MM.1S (cell line): ENCODE data around the gene EPB42.

Experiments
- DNase-seq: peaks from one replicate; pipeline ENCODE4 v3.0.0-alpha.2; 2015
- H2AFZ ChIP-seq: fragments of 300-600 bp; sonication (generic); 2 replicates; pipeline ENCODE4 v1.6.0; 2016; ENCODE audit warnings: antibody characterized with exemption, low read length
- H3F3A ChIP-seq: fragments of 300-600 bp; sonication (generic); 2 replicates; pipeline ENCODE4 v1.6.1; 2016; ENCODE audit warnings: mild to moderate bottlenecking, antibody characterized with exemption, low read length, moderate library complexity, mixed read lengths; ENCODE audit not compliant: insufficient read depth
- H3K27ac ChIP-seq: fragments of 300-600 bp; sonication (generic); 2 replicates; pipeline ENCODE4 v1.5.1; 2016; ENCODE audit warnings: mild to moderate bottlenecking, low read length
- H3K27me3 ChIP-seq: fragments of 300-600 bp; sonication (generic); replicated peaks from 2 replicates; pipeline ENCODE4 v1.6.0; 2016; ENCODE audit warnings: low read length; ENCODE audit not compliant: insufficient read depth
- H3K36me3 ChIP-seq: fragments of 300-600 bp; sonication (generic); replicated peaks from 2 replicates; pipeline ENCODE4 v1.6.1; 2016; ENCODE audit warnings: mild to moderate bottlenecking, low read length, mixed read lengths; ENCODE audit not compliant: insufficient read depth
- H3K4me1 ChIP-seq: fragments of 300-600 bp; sonication (generic); 2 replicates; pipeline ENCODE4 v1.6.1; 2016; ENCODE audit warnings: low read length, mixed read lengths
- H3K4me2 ChIP-seq: fragments of 300-600 bp; sonication (generic); 2 replicates; pipeline ENCODE4 v1.6.0; 2016; ENCODE audit warnings: low read depth, low read length
- H3K4me3 ChIP-seq: fragments of 300-600 bp; sonication (generic); 2 replicates; pipeline ENCODE4 v1.5.1; 2016; ENCODE audit warnings: low read length, mixed read lengths
- H3K79me2 ChIP-seq: fragments of 300-600 bp; sonication (generic); 2 replicates; pipeline ENCODE4 v1.6.1; 2016; ENCODE audit warnings: mixed run types, low read length, mixed read lengths
- H3K9ac ChIP-seq: fragments of 300-600 bp; sonication (generic); 2 replicates; pipeline ENCODE4 v1.6.1; 2016; ENCODE audit warnings: low read length, mixed read lengths
- H3K9me2 ChIP-seq: fragments of 300-600 bp; sonication (generic); replicated peaks from 2 replicates; pipeline ENCODE4 v1.6.1; 2016; ENCODE audit warnings: mild to moderate bottlenecking, low read length, mixed read lengths; ENCODE audit not compliant: insufficient read depth
- H3K9me3 ChIP-seq: fragments of 300-600 bp; sonication (generic); replicated peaks from 2 replicates; pipeline ENCODE4 v1.6.1; 2016; ENCODE audit warnings: mild to moderate bottlenecking, low read length, mixed read lengths; ENCODE audit not compliant: insufficient read depth
- H4K20me1 ChIP-seq: fragments of 300-600 bp; sonication (generic); 2 replicates; pipeline ENCODE4 v1.6.1; 2016; ENCODE audit warnings: mild to moderate bottlenecking, low read length, moderate library complexity, mixed read lengths; ENCODE audit not compliant: insufficient read depth
- EZH2 ChIP-seq: fragments of 300-600 bp; sonication (generic); optimal IDR thresholded peaks from 2 replicates; pipeline ENCODE3; 2017; ENCODE audit warnings: low read depth, mild to moderate bottlenecking, antibody characterized with exemption, low read length, mixed read lengths
- EZH2phosphoT487 ChIP-seq: fragments of 300-600 bp; sonication (generic); IDR thresholded peaks from 2 replicates; pipeline ENCODE4 v1.6.1; 2018; ENCODE audit warnings: antibody characterized with exemption, low read length
- TF ChIP-seq, protein P1 (sequence below): fragments of 300-600 bp; sonication (generic); IDR thresholded peaks from 2 replicates; pipeline ENCODE4 v1.5.1; 2016; ENCODE audit warnings: antibody characterized with exemption, low read length, mixed read lengths

The EPB42 gene

DNA sequence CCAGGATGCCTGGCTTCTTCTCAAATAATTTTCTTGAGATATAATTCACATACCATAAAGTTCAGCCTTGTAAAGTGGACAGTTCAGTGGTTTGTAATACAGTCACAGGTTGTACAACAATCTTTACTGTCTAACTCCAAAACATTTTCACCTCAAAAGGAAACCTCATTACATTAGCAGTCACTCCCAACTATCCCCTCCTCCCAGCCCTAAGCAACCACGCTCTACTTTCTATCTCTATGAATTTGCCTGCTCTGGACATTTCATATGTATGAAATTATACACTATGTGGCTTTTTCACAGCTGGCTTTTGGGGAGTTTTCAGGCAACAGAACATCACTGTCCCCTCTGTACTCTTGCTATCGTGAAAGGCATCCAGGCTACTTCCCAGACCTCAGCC is 28.4 kb upstream of the EPB42 start:
- DNase-seq, result no peak
- Histone ChIP-seq H3K27ac (no peak overlapping the region), H3K27me3 (no peaks in the 10 kb centered on the region), H4K20me1 (no peaks in the 10 kb centered on the region), H3K4me1 (peaks cover 13% of the 10 kb centered on the region), H3K9me2 (no peaks in the 10 kb centered on the region), H3K4me2 (no peak overlapping the region), H3F3A (peaks cover 9% of the 10 kb centered on the region), H3K9ac (no peak overlapping the region), H2AFZ (no peak overlapping the region), H3K9me3 (no peaks in the 10 kb centered on the region), H3K4me3 (no peak overlapping the region), H3K79me2 (no peaks in the 10 kb centered on the region), H3K36me3 (no peaks in the 10 kb centered on the region)
- TF ChIP-seq, protein P1, sequence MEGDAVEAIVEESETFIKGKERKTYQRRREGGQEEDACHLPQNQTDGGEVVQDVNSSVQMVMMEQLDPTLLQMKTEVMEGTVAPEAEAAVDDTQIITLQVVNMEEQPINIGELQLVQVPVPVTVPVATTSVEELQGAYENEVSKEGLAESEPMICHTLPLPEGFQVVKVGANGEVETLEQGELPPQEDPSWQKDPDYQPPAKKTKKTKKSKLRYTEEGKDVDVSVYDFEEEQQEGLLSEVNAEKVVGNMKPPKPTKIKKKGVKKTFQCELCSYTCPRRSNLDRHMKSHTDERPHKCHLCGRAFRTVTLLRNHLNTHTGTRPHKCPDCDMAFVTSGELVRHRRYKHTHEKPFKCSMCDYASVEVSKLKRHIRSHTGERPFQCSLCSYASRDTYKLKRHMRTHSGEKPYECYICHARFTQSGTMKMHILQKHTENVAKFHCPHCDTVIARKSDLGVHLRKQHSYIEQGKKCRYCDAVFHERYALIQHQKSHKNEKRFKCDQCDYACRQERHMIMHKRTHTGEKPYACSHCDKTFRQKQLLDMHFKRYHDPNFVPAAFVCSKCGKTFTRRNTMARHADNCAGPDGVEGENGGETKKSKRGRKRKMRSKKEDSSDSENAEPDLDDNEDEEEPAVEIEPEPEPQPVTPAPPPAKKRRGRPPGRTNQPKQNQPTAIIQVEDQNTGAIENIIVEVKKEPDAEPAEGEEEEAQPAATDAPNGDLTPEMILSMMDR, result no peak
- TF ChIP-seq EZH2 (no peak), EZH2phosphoT487 (no peak)

DNA sequence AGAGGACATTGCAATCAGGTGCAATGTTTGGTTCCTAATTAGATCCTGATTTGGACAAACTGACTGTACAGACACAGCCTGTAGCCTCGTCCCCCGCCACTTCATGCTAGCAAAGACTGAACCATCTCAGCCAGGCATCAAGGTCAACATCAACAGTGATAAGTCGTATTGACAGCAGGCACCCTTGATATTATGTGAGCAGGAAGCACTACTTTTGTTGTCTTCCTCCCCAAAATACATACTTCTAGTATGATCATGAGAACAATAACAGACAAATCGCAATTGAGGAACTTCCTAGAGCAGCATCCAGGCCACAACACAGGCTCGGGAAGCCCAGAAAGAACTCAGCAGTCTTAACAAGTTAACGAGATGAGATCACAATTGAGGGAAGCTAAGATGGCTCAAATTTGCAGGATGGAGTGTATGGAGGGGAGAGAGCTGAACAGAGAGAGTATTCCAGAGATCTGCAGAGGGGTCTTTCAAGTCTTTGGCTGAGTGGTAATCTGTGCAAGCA is 25.5 kb upstream of the EPB42 start:
- Histone ChIP-seq H3K9ac (no peak overlapping the region), H3K9me3 (no peaks in the 10 kb centered on the region), H3F3A (no peaks in the 10 kb centered on the region), H3K4me2 (no peak overlapping the region), H3K27me3 (no peaks in the 10 kb centered on the region), H3K79me2 (no peaks in the 10 kb centered on the region), H3K4me1 (no peaks in the 10 kb centered on the region), H3K9me2 (no peaks in the 10 kb centered on the region), H3K4me3 (no peak overlapping the region), H3K27ac (no peak overlapping the region), H2AFZ (no peak overlapping the region), H3K36me3 (no peaks in the 10 kb centered on the region), H4K20me1 (no peaks in the 10 kb centered on the region)
- no peak for DNase-seq
- TF ChIP-seq EZH2 (no peak), EZH2phosphoT487 (no peak)
- TF ChIP-seq, protein P1, result no peak

GRCh38 chr15:43244092-43244491 is 23.3 kb upstream of the EPB42 start:
- Histone ChIP-seq H3K36me3 (no peaks in the 10 kb centered on the region), H3K9ac (no peak overlapping the region), H3F3A (no peaks in the 10 kb centered on the region), H4K20me1 (no peaks in the 10 kb centered on the region), H3K4me1 (no peaks in the 10 kb centered on the region), H2AFZ (no peak overlapping the region), H3K9me3 (no peaks in the 10 kb centered on the region), H3K4me3 (no peak overlapping the region), H3K27me3 (no peaks in the 10 kb centered on the region), H3K79me2 (no peaks in the 10 kb centered on the region), H3K4me2 (no peak overlapping the region), H3K27ac (no peak overlapping the region), H3K9me2 (no peaks in the 10 kb centered on the region)
- no peak for TF ChIP-seq EZH2phosphoT487
- TF ChIP-seq EZH2, result no peak
- TF ChIP-seq, protein P1, result no peak
- no peak for DNase-seq
